ENCODE data around the gene PLEKHJ1. TPM values are rescaled to one million over a fixed set of nuclear protein-coding genes. Genes with fewer than 3 reads are reported as not detected.

Gene PLEKHJ1
- polyA plus RNA-seq, 1 of the 3 experiments (the other 2 are of a cell fraction), result 151 TPM

- no peak for TF ChIP-seq NFIC (IDR thresholded peaks at IDR 0.05; ENCODE audit: borderline replicate concordance)
- TF ChIP-seq RXRA (IDR thresholded peaks at IDR 0.05; ENCODE audit: borderline replicate concordance, low read depth), result no peak
- TF ChIP-seq CTCF (IDR thresholded peaks at IDR 0.05), result no peak
- TF ChIP-seq MXI1 (IDR thresholded peaks at IDR 0.05; ENCODE audit: low read depth, low read length), result no peak
- no peak for TF ChIP-seq GABPA (IDR thresholded peaks at IDR 0.05; ENCODE audit: low read depth)
- TF ChIP-seq TEAD4 (IDR thresholded peaks at IDR 0.05; ENCODE audit: borderline replicate concordance, insufficient read depth), result no peak
- no peak for TF ChIP-seq CHD2 (IDR thresholded peaks at IDR 0.05; ENCODE audit: low read length, partially characterized antibody)
- no peak for TF ChIP-seq POLR2AphosphoS5 (IDR thresholded peaks at IDR 0.05; ENCODE audit: low read depth, low read length)
- no peak for TF ChIP-seq FOXM1 (IDR thresholded peaks at IDR 0.05; ENCODE audit: low read depth)
- no peak for TF ChIP-seq JUND (IDR thresholded peaks at IDR 0.05)
- TF ChIP-seq USF1 (IDR thresholded peaks at IDR 0.05; ENCODE audit: borderline replicate concordance, low read depth), result no peak
- no peak for TF ChIP-seq FOSL2 (IDR thresholded peaks at IDR 0.05; ENCODE audit: borderline replicate concordance, low read depth)
- no peak for TF ChIP-seq REST (IDR thresholded peaks at IDR 0.05; ENCODE audit: low read depth, low read length)
- TF ChIP-seq PBX3 (IDR thresholded peaks at IDR 0.05), result no peak
- TF ChIP-seq GATA2 (CRISPR knock-in tag; IDR thresholded peaks at IDR 0.05), result no peak
- H3K9me3 ChIP-seq, result no peaks in the 10 kb centered on the region
- H3K9me2 ChIP-seq, result no peaks in the 10 kb centered on the region
- no peak overlapping the region for H3K9ac ChIP-seq
- WGBS (ENCODE audit: low lambda C conversion rate), result 93% methylated on average over 10 of the region's 10 CpGs
- no peaks in the 10 kb centered on the region for H3K4me1 ChIP-seq (ENCODE audit: control insufficient read depth in 1 of 2, insufficient read depth in 2 of 2, low read depth in 1 of 2, low read length in 1 of 2)
- H3F3A ChIP-seq (replicated peaks; ENCODE audit: insufficient read depth), result no peaks in the 10 kb centered on the region
- H3K27ac ChIP-seq (ENCODE audit: low read depth in 2 of 2, low read length in 1 of 2), result no peak overlapping the region
- H3K36me3 ChIP-seq (replicated peaks in 1 of 2; ENCODE audit: control insufficient read depth in 1 of 2, insufficient read depth in 2 of 2, low read length in 1 of 2), result peaks cover 8 to 58% of the 10 kb centered on the region in 2 experiments
- CTCF ChIA-PET, result interaction anchor here (0.6 to 0.7 kb wide), 2 partner anchors 37 to 53 kb away, joined by 3 read pairs; no protein-coding TSS in a partner anchor
- no peak overlapping the region for H2AFZ ChIP-seq (ENCODE audit: low read depth)
- no peak for DNase-seq
- 0 out of 2 replicates have a peak, but pooled peaks cover 7% of the 10 kb centered on the region for H3K79me2 ChIP-seq (ENCODE audit: insufficient read depth)
- H4K20me1 ChIP-seq (ENCODE audit: insufficient read depth), result no peaks in the 10 kb centered on the region
- H3K27me3 ChIP-seq (ENCODE audit: insufficient read depth), result no peaks in the 10 kb centered on the region
- POLR2A ChIA-PET, result interaction anchor here (0.6 kb wide), 1 partner anchor 175 kb away, joined by 3 read pairs; no protein-coding TSS in a partner anchor
- H3K4me2 ChIP-seq, result no peak overlapping the region
- no peak overlapping the region for H3K4me3 ChIP-seq (ENCODE audit: low read depth in 2 of 2, low read length in 1 of 2)
These were observed 27.2 kb downstream of the PLEKHJ1 start for GRCh38 chr19:2208975-2209374.
